Activated CD8-positive, alpha-beta memory T cell treated with anti-CD3 and anti-CD28 coated beads, Interleukin-2, amount 50 U/mL, for 24 hours (primary cell): ENCODE data around the gene CEL.

ENCODE experiments used
- DNase-seq: peaks from one replicate; pipeline ENCODE4 v3.0.0-alpha.2; 2020; ENCODE audit errors: extremely low read depth

Gene CEL

GRCh38 chr9:133117271-133118178 lies 55.7 kb downstream of the CEL start:
- DNase-seq = no peak

GRCh38 chr9:133118179-133118520 lies 56.4 kb downstream of the CEL start:
- no peak for DNase-seq

GRCh38 chr9:133118568-133118967 lies 56.8 kb downstream of the CEL start:
- DNase-seq = no peak

- no peak for DNase-seq
These were observed 57.5 kb downstream of the CEL start for GRCh38 chr9:133119103-133119845.

- DNase-seq = no peak
These were observed 58.2 kb downstream of the CEL start for GRCh38 chr9:133119846-133120500.

- DNase-seq = no peak
These were observed 58.9 kb downstream of the CEL start for GRCh38 chr9:133120501-133121197.
